Smooth muscle cell (in vitro differentiated cells): ENCODE results near the gene HIBADH. TPM values are rescaled to one million over a fixed set of nuclear protein-coding genes. Genes with fewer than 3 reads are reported as not detected.
A peak's percentile ranks its signal among the peaks of the same experiment; 100 is the strongest.

Source experiments
- DNase-seq: peaks from one replicate; lab custom pipeline; 2025; ENCODE audit not compliant: unreplicated experiment; lab: John Stamatoyannopoulos, UW
- H2AFZ ChIP-seq: fragments of 200-600 bp; sonication (generic); 2 replicates; pipeline ENCODE4 v1.6.0; 2016; ENCODE audit warnings: antibody characterized with exemption, low read depth, mild to moderate bottlenecking
- H3F3A ChIP-seq: fragments of 200-600 bp; sonication (generic); 2 replicates; pipeline ENCODE4 v1.6.0; 2017; ENCODE audit warnings: antibody characterized with exemption, low read depth
- H3K27ac ChIP-seq: fragments of 200-600 bp; sonication (generic); 2 replicates; pipeline ENCODE4 v1.5.1; 2016; ENCODE audit warnings: low read depth, mild to moderate bottlenecking
- H3K27me3 ChIP-seq: fragments of 200-600 bp; sonication (generic); 2 replicates; pipeline ENCODE4 v1.6.1; 2016; ENCODE audit warnings: low read depth, mild to moderate bottlenecking
- H3K36me3 ChIP-seq: fragments of 200-600 bp; sonication (generic); 2 replicates; pipeline ENCODE4 v1.5.1; 2016; ENCODE audit warnings: low read depth
- H3K4me1 ChIP-seq: fragments of 200-600 bp; sonication (generic); 2 replicates; pipeline ENCODE4 v1.5.1; 2016; ENCODE audit warnings: low read depth
- H3K4me2 ChIP-seq: fragments of 200-600 bp; sonication (generic); 2 replicates; pipeline ENCODE4 v1.6.0; 2016; ENCODE audit warnings: mild to moderate bottlenecking
- H3K4me3 ChIP-seq: fragments of 200-600 bp; sonication (generic); 2 replicates; pipeline ENCODE4 v1.5.1; 2016; ENCODE audit warnings: mild to moderate bottlenecking
- H3K79me2 ChIP-seq: fragments of 200-600 bp; sonication (generic); 2 replicates; pipeline ENCODE4 v1.6.0; 2016; ENCODE audit warnings: low read depth, mild to moderate bottlenecking
- H3K9ac ChIP-seq: fragments of 200-600 bp; sonication (generic); 2 replicates; pipeline ENCODE4 v1.6.0; 2016; ENCODE audit warnings: low read depth
- H3K9me3 ChIP-seq: fragments of 200-600 bp; sonication (generic); replicated peaks from 2 replicates; pipeline ENCODE4 v1.5.1; 2016; ENCODE audit warnings: low read depth
- H4K20me1 ChIP-seq: fragments of 200-600 bp; sonication (generic); 2 replicates; pipeline ENCODE4 v1.6.0; 2016; ENCODE audit warnings: low read depth
- WGBS: methylation state at CpG from one replicate; pipeline ENCODE4 v1.1.7; 2016; ENCODE audit warnings: low lambda C conversion rate; 5-methylcytosine and 5-hydroxymethylcytosine counted together
- polyA plus RNA-seq: library from polyadenylated mRNA; unstranded; fragments of >200 nt; fragmentation: Nextera tagmentation; extraction: Ambion mirVana; gene quantifications from 2 replicates; pipeline ENCODE4 v1.2.1, GENCODE V29; 2016
- total RNA-seq: library from RNA; depleted of rRNA; stranded (reverse); fragments of >200 nt; gene quantifications from 2 replicates; pipeline ENCODE4 v1.2.3, GENCODE V29; 2014
- TF ChIP-seq, protein P1 (sequence below): fragments of 200-600 bp; sonication (generic); IDR thresholded peaks from 2 replicates; pipeline ENCODE4 v1.5.1; 2017; ENCODE audit warnings: borderline replicate concordance, mild to moderate bottlenecking, antibody characterized with exemption; ENCODE audit not compliant: insufficient read depth, poor library complexity, severe bottlenecking

Gene HIBADH
- total RNA-seq: 16.1 and 25.7 TPM in 2 replicates
- polyA plus RNA-seq: 24.4 and 25.5 TPM in 2 replicates

DNA sequence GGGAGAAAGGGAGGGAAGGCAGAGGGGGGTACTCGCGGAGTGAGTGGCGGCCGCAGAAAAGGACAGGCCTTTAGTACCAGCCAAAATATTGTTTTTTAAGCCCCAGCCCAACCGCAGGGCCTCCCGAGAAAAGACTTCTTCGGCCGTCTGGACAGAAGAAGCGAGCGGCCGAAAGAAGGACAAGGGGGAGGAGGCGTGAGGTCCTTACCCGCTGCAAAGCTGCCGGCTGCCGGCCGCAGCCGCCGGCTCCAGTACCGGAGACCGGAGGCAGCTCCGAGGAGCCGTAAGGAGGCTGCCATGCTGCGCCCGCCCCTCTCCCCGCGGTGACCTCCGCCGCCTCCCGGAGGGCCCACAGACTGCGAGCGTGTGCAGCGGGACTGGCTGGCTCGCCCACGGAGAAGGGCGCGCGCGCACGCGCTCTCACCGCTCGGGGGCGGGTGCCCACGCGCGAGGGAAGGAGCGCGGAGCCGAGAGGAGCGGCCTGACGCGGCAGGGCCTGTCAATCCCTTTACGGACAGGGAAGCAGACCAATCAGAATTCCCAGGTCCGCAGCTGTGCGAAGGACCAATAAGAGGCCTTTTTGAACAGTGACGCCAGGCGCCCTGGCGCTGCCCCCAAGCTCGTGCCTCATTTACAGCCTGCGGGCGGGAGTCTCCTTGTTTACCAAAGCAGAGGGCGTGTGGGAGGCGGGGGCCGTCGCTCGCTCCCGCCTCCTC lies at the start of gene HIBADH:
TSS of gene HIBADH (minus strand) at position 394 of the 716 bp plus-strand sequence. CDS start at position 299, 95 bp downstream.
- Histone ChIP-seq H3K9me3 (no peaks in the 10 kb centered on the region), H3K4me3 (peak within 1 kb of the TSS; percentile 84), H3K36me3 (no peaks in the 10 kb centered on the region), H3K79me2 (peaks cover 19% of the 10 kb centered on the region), H3K27ac (peak within 1 kb of the TSS; percentile 85), H3K4me2 (peak within 1 kb of the TSS; percentile 93), H3K4me1 (peaks cover 5% of the 10 kb centered on the region), H2AFZ (peak within 1 kb of the TSS; percentile 95), H3K27me3 (no peaks in the 10 kb centered on the region), H3K9ac (peak within 1 kb of the TSS; percentile 85), H3F3A (no peaks in the 10 kb centered on the region), H4K20me1 (no peaks in the 10 kb centered on the region)
- TF ChIP-seq, protein P1, sequence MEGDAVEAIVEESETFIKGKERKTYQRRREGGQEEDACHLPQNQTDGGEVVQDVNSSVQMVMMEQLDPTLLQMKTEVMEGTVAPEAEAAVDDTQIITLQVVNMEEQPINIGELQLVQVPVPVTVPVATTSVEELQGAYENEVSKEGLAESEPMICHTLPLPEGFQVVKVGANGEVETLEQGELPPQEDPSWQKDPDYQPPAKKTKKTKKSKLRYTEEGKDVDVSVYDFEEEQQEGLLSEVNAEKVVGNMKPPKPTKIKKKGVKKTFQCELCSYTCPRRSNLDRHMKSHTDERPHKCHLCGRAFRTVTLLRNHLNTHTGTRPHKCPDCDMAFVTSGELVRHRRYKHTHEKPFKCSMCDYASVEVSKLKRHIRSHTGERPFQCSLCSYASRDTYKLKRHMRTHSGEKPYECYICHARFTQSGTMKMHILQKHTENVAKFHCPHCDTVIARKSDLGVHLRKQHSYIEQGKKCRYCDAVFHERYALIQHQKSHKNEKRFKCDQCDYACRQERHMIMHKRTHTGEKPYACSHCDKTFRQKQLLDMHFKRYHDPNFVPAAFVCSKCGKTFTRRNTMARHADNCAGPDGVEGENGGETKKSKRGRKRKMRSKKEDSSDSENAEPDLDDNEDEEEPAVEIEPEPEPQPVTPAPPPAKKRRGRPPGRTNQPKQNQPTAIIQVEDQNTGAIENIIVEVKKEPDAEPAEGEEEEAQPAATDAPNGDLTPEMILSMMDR: no peak
- peak; percentile 99 for DNase-seq
- 1% methylated on average over 62 of the region's 67 CpGs for WGBS

DNA sequence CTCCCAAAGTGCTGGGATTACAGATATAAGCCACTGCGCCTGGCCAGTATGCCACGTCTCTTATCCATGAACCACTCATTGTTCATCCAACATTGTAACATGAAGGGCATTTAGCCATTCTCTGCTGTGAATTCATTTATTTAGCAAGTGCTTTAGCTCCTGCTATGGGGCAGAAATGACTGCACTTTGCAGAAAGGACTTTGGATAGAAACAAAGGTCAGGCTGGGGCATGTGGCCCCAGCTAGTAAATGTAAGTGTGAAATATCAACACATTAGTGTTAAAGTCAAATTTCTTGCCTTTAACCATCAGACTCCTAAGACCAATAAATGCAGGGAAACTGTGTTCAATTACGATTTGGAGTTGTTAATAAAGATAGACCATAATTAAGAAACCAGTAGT lies 49.5 kb upstream of the HIBADH start:
- Histone ChIP-seq H3K4me3 (no peak overlapping the region), H3K79me2 (no peaks in the 10 kb centered on the region), H2AFZ (no peak overlapping the region), H4K20me1 (no peaks in the 10 kb centered on the region), H3K27me3 (no peaks in the 10 kb centered on the region), H3K9ac (no peak overlapping the region), H3F3A (no peaks in the 10 kb centered on the region), H3K4me2 (no peak overlapping the region), H3K9me3 (no peaks in the 10 kb centered on the region), H3K27ac (no peak overlapping the region), H3K4me1 (no peaks in the 10 kb centered on the region), H3K36me3 (no peaks in the 10 kb centered on the region)
- 93% methylated on average over 3 of the region's 3 CpGs for WGBS
- TF ChIP-seq, protein P1: no peak
- DNase-seq: no peak

DNA sequence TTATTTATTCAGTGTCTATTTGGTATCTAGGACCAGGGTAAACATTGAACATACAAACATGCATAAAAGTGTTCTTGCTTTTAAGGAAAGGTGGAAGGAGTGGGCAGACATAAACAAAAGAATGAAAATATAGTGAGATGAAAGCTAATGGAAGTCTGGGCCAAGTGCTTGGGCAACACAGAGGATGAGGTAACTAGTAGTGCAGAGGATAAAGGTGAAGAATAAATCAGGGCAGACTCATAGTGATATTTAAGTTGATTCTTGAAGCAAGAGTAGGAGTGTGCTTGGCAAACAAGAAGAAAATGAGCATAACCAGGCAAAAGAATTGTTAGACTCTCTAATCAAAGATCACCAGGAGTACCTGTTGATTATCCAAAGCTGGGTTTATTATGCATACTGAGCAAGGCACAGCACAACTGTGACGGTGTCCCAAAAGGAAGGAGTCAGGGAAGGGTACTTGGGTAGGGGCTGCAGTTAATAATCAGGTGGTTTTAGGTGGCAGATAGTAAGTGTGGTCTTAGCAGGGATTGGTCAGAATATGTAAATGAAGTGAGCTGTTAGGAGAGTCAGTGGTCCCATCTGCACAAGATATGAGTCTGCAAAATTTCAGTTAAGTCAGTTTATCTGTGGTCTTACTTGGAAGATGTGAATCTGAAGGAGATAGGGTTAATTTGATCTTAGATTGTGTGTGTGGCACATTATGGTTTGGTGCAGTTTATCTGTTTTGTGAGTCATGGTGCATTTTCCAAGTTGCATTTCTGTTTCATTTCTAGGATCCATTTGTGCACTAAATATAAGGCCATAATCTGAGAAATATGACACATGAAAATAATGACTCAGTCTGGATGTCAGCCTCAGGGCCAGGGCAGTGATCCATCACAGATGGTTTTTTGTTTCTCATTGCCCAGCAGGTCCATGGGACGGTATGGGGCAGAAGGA lies 46.7 kb upstream of the HIBADH start:
- no peaks in the 10 kb centered on the region for H3F3A ChIP-seq
- no peaks in the 10 kb centered on the region for H4K20me1 ChIP-seq
- DNase-seq: no peak
- no peak overlapping the region for H2AFZ ChIP-seq
- no peaks in the 10 kb centered on the region for H3K36me3 ChIP-seq
- H3K4me2 ChIP-seq: no peak overlapping the region
- WGBS: 76% methylated on average over 2 of the region's 2 CpGs
- no peak overlapping the region for H3K27ac ChIP-seq
- no peaks in the 10 kb centered on the region for H3K9me3 ChIP-seq
- no peaks in the 10 kb centered on the region for H3K79me2 ChIP-seq
- no peak overlapping the region for H3K4me3 ChIP-seq
- no peaks in the 10 kb centered on the region for H3K27me3 ChIP-seq
- TF ChIP-seq, protein P1: no peak
- H3K4me1 ChIP-seq: no peaks in the 10 kb centered on the region
- H3K9ac ChIP-seq: no peak overlapping the region
